Measurements from ENCODE around the gene KLKB1.

Gene KLKB1

DNA sequence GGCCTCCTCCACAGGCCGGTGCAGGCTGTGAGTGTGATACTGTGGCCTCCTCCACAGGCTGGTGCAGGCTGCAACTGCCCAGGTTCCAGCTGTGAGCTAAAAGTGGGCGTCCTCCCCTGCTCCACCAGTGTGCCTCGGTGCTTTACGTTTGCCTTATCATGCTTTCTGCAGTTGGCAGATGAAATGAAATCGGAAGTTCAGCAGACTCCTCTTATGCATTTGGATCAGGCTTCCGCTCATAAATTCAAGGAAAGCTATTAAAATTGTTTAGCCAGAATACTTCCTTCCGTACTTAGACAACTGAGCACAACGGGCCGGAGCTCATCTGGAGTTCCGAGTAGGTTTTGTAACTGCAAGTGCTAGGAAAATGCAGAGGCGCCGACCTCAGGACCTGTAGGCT is 23.9 kb upstream of the KLKB1 start:
- no peak for DNase-seq (ENCODE audit: low spot score)
- in situ Hi-C loops (cut with MboI; ENCODE audit: low sequenced_read_pairs, unreplicated experiment), result no loop called here
- TF ChIP-seq, protein P1, sequence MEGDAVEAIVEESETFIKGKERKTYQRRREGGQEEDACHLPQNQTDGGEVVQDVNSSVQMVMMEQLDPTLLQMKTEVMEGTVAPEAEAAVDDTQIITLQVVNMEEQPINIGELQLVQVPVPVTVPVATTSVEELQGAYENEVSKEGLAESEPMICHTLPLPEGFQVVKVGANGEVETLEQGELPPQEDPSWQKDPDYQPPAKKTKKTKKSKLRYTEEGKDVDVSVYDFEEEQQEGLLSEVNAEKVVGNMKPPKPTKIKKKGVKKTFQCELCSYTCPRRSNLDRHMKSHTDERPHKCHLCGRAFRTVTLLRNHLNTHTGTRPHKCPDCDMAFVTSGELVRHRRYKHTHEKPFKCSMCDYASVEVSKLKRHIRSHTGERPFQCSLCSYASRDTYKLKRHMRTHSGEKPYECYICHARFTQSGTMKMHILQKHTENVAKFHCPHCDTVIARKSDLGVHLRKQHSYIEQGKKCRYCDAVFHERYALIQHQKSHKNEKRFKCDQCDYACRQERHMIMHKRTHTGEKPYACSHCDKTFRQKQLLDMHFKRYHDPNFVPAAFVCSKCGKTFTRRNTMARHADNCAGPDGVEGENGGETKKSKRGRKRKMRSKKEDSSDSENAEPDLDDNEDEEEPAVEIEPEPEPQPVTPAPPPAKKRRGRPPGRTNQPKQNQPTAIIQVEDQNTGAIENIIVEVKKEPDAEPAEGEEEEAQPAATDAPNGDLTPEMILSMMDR (IDR thresholded peaks at IDR 0.05; ENCODE audit: borderline replicate concordance, control extremely low read depth, extremely low read depth, insufficient read depth, missing control alignments), result no peak

DNA sequence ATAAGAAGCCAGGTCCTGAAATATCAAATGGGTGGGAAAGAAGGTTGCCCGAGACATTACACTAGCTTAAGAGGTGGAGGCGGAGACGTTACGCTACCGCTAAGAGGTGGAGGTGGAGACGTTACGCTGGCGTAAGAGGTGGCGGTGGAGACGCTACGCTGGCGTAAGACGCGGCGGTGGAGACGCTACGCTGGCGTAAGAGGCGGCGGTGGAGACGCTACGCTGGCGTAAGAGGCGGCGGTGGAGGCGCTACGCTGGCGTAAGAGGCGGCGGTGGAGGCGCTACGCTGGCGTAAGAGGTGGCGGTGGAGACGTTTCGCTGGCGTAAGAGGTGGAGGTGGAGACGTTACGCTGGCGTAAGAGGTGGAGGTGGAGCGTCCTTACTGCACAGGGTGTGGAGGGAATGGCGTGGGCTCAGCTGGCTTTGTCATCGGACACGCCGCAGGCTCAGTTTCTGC is 23.2 kb upstream of the KLKB1 start:
- TF ChIP-seq, protein P1 (IDR thresholded peaks at IDR 0.05; ENCODE audit: borderline replicate concordance, control extremely low read depth, extremely low read depth, insufficient read depth, missing control alignments), result no peak
- DNase-seq (ENCODE audit: low spot score), result no peak
- in situ Hi-C loops (cut with MboI; ENCODE audit: low sequenced_read_pairs, unreplicated experiment), result no loop called here

DNA sequence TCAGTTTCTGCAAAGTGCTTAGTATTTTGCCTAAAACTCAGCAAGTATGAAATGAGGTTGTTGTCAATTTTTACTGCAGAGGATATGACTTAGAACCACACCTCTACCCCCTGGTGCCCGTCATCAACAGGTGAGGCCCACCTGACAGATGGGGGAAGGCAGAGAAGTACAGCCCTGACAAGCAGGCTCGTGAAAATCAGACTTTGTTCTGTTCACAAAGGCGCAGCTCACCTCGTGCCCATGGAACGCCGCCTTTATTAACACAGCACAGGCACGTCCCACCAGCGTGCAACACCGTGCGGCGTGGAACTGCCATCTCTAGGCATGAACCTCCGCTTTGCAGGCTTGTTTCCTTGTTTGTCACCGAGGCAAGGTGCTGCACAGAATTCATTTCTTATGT is 22.6 kb upstream of the KLKB1 start:
- in situ Hi-C loops (cut with MboI; ENCODE audit: low sequenced_read_pairs, unreplicated experiment), result no loop called here
- TF ChIP-seq, protein P1 (IDR thresholded peaks at IDR 0.05; ENCODE audit: borderline replicate concordance, control extremely low read depth, extremely low read depth, insufficient read depth, missing control alignments), result no peak
- no peak for DNase-seq (ENCODE audit: low spot score)

DNA sequence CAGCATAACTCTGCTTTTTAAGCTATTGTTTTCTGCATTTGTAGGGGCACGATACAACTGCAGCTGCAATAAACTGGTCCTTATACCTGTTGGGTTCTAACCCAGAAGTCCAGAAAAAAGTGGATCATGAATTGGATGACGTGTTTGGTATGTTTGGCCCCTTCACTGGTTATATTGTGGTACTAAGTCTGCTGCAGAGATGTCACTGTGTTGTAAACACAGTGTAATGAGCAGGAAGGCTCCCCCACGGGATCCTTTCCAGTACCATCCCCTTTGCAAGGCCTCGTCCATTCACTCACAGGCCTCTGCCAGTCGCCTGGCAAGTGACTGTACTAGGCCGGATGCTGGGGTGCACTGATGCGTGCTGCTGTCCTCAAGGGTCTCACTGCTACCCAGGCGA is 22.2 kb upstream of the KLKB1 start:
- DNase-seq (ENCODE audit: low spot score), result no peak
- TF ChIP-seq, protein P1 (IDR thresholded peaks at IDR 0.05; ENCODE audit: borderline replicate concordance, control extremely low read depth, extremely low read depth, insufficient read depth, missing control alignments), result no peak
- in situ Hi-C loops (cut with MboI; ENCODE audit: low sequenced_read_pairs, unreplicated experiment), result no loop called here

DNA sequence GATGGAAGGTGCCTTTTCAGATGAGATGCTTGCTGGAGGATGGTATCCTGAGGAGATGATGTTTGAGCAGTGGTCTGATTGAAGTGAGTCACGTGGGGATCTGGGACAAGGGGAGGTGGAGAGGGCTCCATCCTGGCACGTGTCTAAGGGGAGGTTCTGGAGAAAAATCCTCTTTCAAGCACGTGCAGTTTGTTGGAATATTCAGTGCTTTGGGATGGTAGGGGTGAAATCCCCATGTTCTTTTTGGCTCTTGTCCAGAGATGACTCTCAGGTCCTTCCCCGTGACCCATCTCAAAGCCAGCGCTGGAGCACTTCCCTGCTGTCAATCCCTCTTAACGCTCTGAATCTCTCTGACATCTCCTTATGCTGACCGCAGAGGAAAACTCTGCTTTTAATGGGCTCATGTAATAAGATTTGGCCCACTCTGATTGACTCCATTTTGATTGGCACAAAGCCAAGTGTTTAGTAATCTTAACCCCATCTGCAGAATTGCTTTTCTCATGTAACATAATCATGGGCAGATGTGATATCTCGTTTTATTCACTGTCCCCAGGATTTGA is 10.8 kb upstream of the KLKB1 start:
- TF ChIP-seq, protein P1 (IDR thresholded peaks at IDR 0.05; ENCODE audit: borderline replicate concordance, control extremely low read depth, extremely low read depth, insufficient read depth, missing control alignments), result no peak
- in situ Hi-C loops (cut with MboI; ENCODE audit: low sequenced_read_pairs, unreplicated experiment), result no loop called here
- no peak for DNase-seq (ENCODE audit: low spot score)

DNA sequence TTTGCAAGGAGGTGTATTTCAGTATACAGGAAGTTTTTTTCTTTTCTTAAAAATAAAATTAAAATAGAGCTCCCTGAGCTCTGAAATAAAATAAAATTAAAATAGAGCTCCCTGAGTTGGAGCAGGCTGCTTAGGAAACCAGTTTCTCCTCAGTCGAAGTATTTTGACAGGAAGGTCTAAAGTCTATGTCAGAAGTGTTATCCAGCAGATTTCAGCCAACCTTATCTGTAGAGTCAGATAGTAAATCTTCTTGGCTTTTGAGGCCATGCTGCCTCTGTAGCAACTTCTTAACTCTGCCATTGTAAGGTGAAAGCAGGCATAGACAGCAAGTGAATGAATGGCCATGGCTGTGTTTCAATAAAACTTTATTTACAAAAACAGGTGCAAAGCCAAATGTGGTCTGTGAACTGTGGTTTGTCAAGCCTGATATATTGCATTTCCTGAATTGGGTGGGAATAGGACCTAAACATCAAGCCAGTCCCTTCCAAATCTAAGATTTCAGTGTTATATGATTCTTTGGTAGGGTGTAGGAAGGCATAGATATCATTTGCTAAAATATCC is 9.5 kb upstream of the KLKB1 start:
- no peak for DNase-seq (ENCODE audit: low spot score)
- TF ChIP-seq, protein P1 (IDR thresholded peaks at IDR 0.05; ENCODE audit: borderline replicate concordance, control extremely low read depth, extremely low read depth, insufficient read depth, missing control alignments), result no peak
- in situ Hi-C loops (cut with MboI; ENCODE audit: low sequenced_read_pairs, unreplicated experiment), result no loop called here
